ENCODE measurements around the gene MRPL33.
"Not testable (repeated sequence)": the region's sequence is repeated elsewhere in the genome, so short reads cannot be mapped to it uniquely, and the experiment has no call there.

MRPL33 gene

GRCh38 chr2:27746325-27746724, 25.2 kb upstream of the MRPL33 start:
- DNase-seq (ENCODE audit: low read depth): no peak
- Histone ChIP-seq H3K36me3 (ENCODE audit: control insufficient read depth, insufficient read depth, low read length, severe bottlenecking) (no peaks in the 10 kb centered on the region), H3K27me3 (replicated peaks; ENCODE audit: control insufficient read depth, insufficient read depth, low read length) (no peaks in the 10 kb centered on the region), H3K9ac (ENCODE audit: low read length) (no peak overlapping the region), H3K4me3 (ENCODE audit: low read length) (no peak overlapping the region), H3K4me1 (ENCODE audit: control insufficient read depth, insufficient read depth, low read length) (no peaks in the 10 kb centered on the region), H3K9me3 (ENCODE audit: control insufficient read depth, low read length) (peaks cover 13% of the 10 kb centered on the region)

GRCh38 chr2:27747827-27748352, 23.6 kb upstream of the MRPL33 start:
- no peak overlapping the region for H3K4me3 ChIP-seq (ENCODE audit: low read length)
- peaks cover 13% of the 10 kb centered on the region for H3K9me3 ChIP-seq (ENCODE audit: control insufficient read depth, low read length)
- DNase-seq (ENCODE audit: low read depth): no peak
- no peaks in the 10 kb centered on the region for H3K4me1 ChIP-seq (ENCODE audit: control insufficient read depth, insufficient read depth, low read length)
- no peaks in the 10 kb centered on the region for H3K36me3 ChIP-seq (ENCODE audit: control insufficient read depth, insufficient read depth, low read length, severe bottlenecking)
- no peak overlapping the region for H3K9ac ChIP-seq (ENCODE audit: low read length)
- H3K27me3 ChIP-seq (replicated peaks; ENCODE audit: control insufficient read depth, insufficient read depth, low read length): no peaks in the 10 kb centered on the region

- H3K27me3 ChIP-seq (replicated peaks; ENCODE audit: control insufficient read depth, insufficient read depth, low read length); H3K36me3 ChIP-seq (ENCODE audit: control insufficient read depth, insufficient read depth, low read length, severe bottlenecking); DNase-seq (ENCODE audit: low read depth); H3K4me3 ChIP-seq (ENCODE audit: low read length); H3K4me1 ChIP-seq (ENCODE audit: control insufficient read depth, insufficient read depth, low read length); H3K9ac ChIP-seq (ENCODE audit: low read length): not testable (repeated sequence)
- peaks cover 13% of the 10 kb centered on the region for H3K9me3 ChIP-seq (ENCODE audit: control insufficient read depth, low read length)
These were observed 22.5 kb upstream of the MRPL33 start for GRCh38 chr2:27748803-27749554.

- H3K9ac ChIP-seq (ENCODE audit: low read length): no peak overlapping the region
- H3K4me3 ChIP-seq (ENCODE audit: low read length): no peak overlapping the region
- no peaks in the 10 kb centered on the region for H3K27me3 ChIP-seq (replicated peaks; ENCODE audit: control insufficient read depth, insufficient read depth, low read length)
- peaks cover 7% of the 10 kb centered on the region for H3K4me1 ChIP-seq (ENCODE audit: control insufficient read depth, insufficient read depth, low read length)
- peaks cover 6% of the 10 kb centered on the region for H3K9me3 ChIP-seq (ENCODE audit: control insufficient read depth, low read length)
- H3K36me3 ChIP-seq (ENCODE audit: control insufficient read depth, insufficient read depth, low read length, severe bottlenecking): no peaks in the 10 kb centered on the region
- no peak for DNase-seq (ENCODE audit: low read depth)
These were observed 20.1 kb upstream of the MRPL33 start for GRCh38 chr2:27751377-27751776.

- Histone ChIP-seq H3K9ac (ENCODE audit: low read length) (no peak overlapping the region), H3K27me3 (replicated peaks; ENCODE audit: control insufficient read depth, insufficient read depth, low read length) (no peaks in the 10 kb centered on the region), H3K36me3 (ENCODE audit: control insufficient read depth, insufficient read depth, low read length, severe bottlenecking) (no peaks in the 10 kb centered on the region), H3K4me3 (ENCODE audit: low read length) (no peak overlapping the region), H3K4me1 (ENCODE audit: control insufficient read depth, insufficient read depth, low read length) (peaks cover 7% of the 10 kb centered on the region), H3K9me3 (ENCODE audit: control insufficient read depth, low read length) (peaks cover 6% of the 10 kb centered on the region)
- DNase-seq (ENCODE audit: low read depth): no peak
These were observed 18.8 kb upstream of the MRPL33 start for GRCh38 chr2:27752551-27753237.

- H3K9ac ChIP-seq (ENCODE audit: low read length): no peak overlapping the region
- no peaks in the 10 kb centered on the region for H3K27me3 ChIP-seq (replicated peaks; ENCODE audit: control insufficient read depth, insufficient read depth, low read length)
- H3K9me3 ChIP-seq (ENCODE audit: control insufficient read depth, low read length): peaks cover 2% of the 10 kb centered on the region
- peak; percentile 90 for DNase-seq (ENCODE audit: low read depth)
- no peaks in the 10 kb centered on the region for H3K36me3 ChIP-seq (ENCODE audit: control insufficient read depth, insufficient read depth, low read length, severe bottlenecking)
- no peak overlapping the region for H3K4me3 ChIP-seq (ENCODE audit: low read length)
- H3K4me1 ChIP-seq (ENCODE audit: control insufficient read depth, insufficient read depth, low read length): peaks cover 7% of the 10 kb centered on the region
These were observed 17.4 kb upstream of the MRPL33 start for GRCh38 chr2:27754138-27754588.

GRCh38 chr2:27754831-27755230, 16.7 kb upstream of the MRPL33 start:
- Histone ChIP-seq H3K9ac (ENCODE audit: low read length) (no peak overlapping the region), H3K4me3 (ENCODE audit: low read length) (no peak overlapping the region), H3K9me3 (ENCODE audit: control insufficient read depth, low read length) (no peaks in the 10 kb centered on the region), H3K4me1 (ENCODE audit: control insufficient read depth, insufficient read depth, low read length) (peaks cover 7% of the 10 kb centered on the region), H3K36me3 (ENCODE audit: control insufficient read depth, insufficient read depth, low read length, severe bottlenecking) (no peaks in the 10 kb centered on the region), H3K27me3 (replicated peaks; ENCODE audit: control insufficient read depth, insufficient read depth, low read length) (no peaks in the 10 kb centered on the region)
- no peak for DNase-seq (ENCODE audit: low read depth)

- DNase-seq (ENCODE audit: low read depth): no peak
- Histone ChIP-seq H3K4me3 (ENCODE audit: low read length) (no peak overlapping the region), H3K9ac (ENCODE audit: low read length) (no peak overlapping the region), H3K27me3 (replicated peaks; ENCODE audit: control insufficient read depth, insufficient read depth, low read length) (no peaks in the 10 kb centered on the region), H3K9me3 (ENCODE audit: control insufficient read depth, low read length) (no peaks in the 10 kb centered on the region), H3K4me1 (ENCODE audit: control insufficient read depth, insufficient read depth, low read length) (peaks cover 10% of the 10 kb centered on the region), H3K36me3 (ENCODE audit: control insufficient read depth, insufficient read depth, low read length, severe bottlenecking) (no peaks in the 10 kb centered on the region)
These were observed 15.4 kb upstream of the MRPL33 start for GRCh38 chr2:27756091-27756490.

- Histone ChIP-seq H3K4me3 (ENCODE audit: low read length) (no peak overlapping the region), H3K36me3 (ENCODE audit: control insufficient read depth, insufficient read depth, low read length, severe bottlenecking) (no peaks in the 10 kb centered on the region), H3K27me3 (replicated peaks; ENCODE audit: control insufficient read depth, insufficient read depth, low read length) (no peaks in the 10 kb centered on the region), H3K9ac (ENCODE audit: low read length) (no peak overlapping the region), H3K4me1 (ENCODE audit: control insufficient read depth, insufficient read depth, low read length) (peaks cover 17% of the 10 kb centered on the region), H3K9me3 (ENCODE audit: control insufficient read depth, low read length) (no peaks in the 10 kb centered on the region)
- DNase-seq (ENCODE audit: low read depth): peak; percentile 39
These were observed 14.7 kb upstream of the MRPL33 start for GRCh38 chr2:27756544-27757498.

- H3K4me1 ChIP-seq (ENCODE audit: control insufficient read depth, insufficient read depth, low read length): peaks cover 30% of the 10 kb centered on the region
- no peaks in the 10 kb centered on the region for H3K9me3 ChIP-seq (ENCODE audit: control insufficient read depth, low read length)
- peak; percentile 49 for DNase-seq (ENCODE audit: low read depth)
- no peaks in the 10 kb centered on the region for H3K27me3 ChIP-seq (replicated peaks; ENCODE audit: control insufficient read depth, insufficient read depth, low read length)
- H3K36me3 ChIP-seq (ENCODE audit: control insufficient read depth, insufficient read depth, low read length, severe bottlenecking): no peaks in the 10 kb centered on the region
- H3K4me3 ChIP-seq (ENCODE audit: low read length): no peak overlapping the region
- peak overlapping the region; percentile 64 for H3K9ac ChIP-seq (ENCODE audit: low read length)
These were observed 8.3 kb upstream of the MRPL33 start for GRCh38 chr2:27762951-27763906.
